SJSA1 (cell line): Measurements from ENCODE around the gene IL1RAP. TPM values are rescaled to one million over a fixed set of nuclear protein-coding genes. Genes with fewer than 3 reads are reported as not detected.
A peak's percentile ranks its signal among the peaks of the same experiment; 100 is the strongest.

ENCODE experiments used
- DNase-seq, 2 experiments: peaks; one replicate each; pipeline ENCODE4 v3.0.0-alpha.2; 2015 to 2020; ENCODE audit warnings: low spot score in 2 of 2, low read depth in 1 of 2
- H3K27ac ChIP-seq: fragments of 250-450 bp; sonication (Bioruptor Pico); 2 replicates; pipeline ENCODE4 v1.5.1; 2020; ENCODE audit warnings: mild to moderate bottlenecking, moderate library complexity
- H3K27me3 ChIP-seq: fragments of 250-450 bp; sonication (Bioruptor Pico); replicated peaks from 2 replicates; pipeline ENCODE4 v1.5.1; 2020; ENCODE audit warnings: mild to moderate bottlenecking, moderate library complexity
- H3K36me3 ChIP-seq: fragments of 250-450 bp; sonication (Bioruptor Pico); 2 replicates; pipeline ENCODE4 v1.5.1; 2020; ENCODE audit warnings: mild to moderate bottlenecking
- H3K4me1 ChIP-seq: fragments of 250-450 bp; sonication (Bioruptor Pico); replicated peaks from 2 replicates; pipeline ENCODE4 v1.6.1; 2021; ENCODE audit warnings: mild to moderate bottlenecking
- H3K4me3 ChIP-seq: fragments of 250-450 bp; sonication (Bioruptor Pico); 2 replicates; pipeline ENCODE4 v1.5.1; 2020; ENCODE audit warnings: mild to moderate bottlenecking
- H3K9me3 ChIP-seq: fragments of 250-450 bp; sonication (Bioruptor Pico); replicated peaks from 2 replicates; pipeline ENCODE4 v1.5.1; 2020; ENCODE audit warnings: mild to moderate bottlenecking
- total RNA-seq: library from RNA; depleted of rRNA; stranded (reverse); fragments of >200 nt; shearing (Covaris generic); gene quantifications from 2 replicates; pipeline ENCODE4 v1.2.3, GENCODE V29; 2014; rRNA removed

The IL1RAP gene
- total RNA-seq, 1 experiment from 2014 or later, result 29.6 TPM

GRCh38 chr3:190696777-190697501, 183.1 kb downstream of the IL1RAP start:
- DNase-seq, result peak in 1 of 2 experiments; percentile 47
- no peaks in the 10 kb centered on the region for H3K27me3 ChIP-seq
- no peaks in the 10 kb centered on the region for H3K36me3 ChIP-seq

GRCh38 chr3:190697502-190697830, 183.6 kb downstream of the IL1RAP start:
- peak in 1 of 2 experiments; percentile 19 for DNase-seq
- no peaks in the 10 kb centered on the region for H3K27me3 ChIP-seq
- peaks cover 17% of the 10 kb centered on the region for H3K4me1 ChIP-seq
- H3K4me3 ChIP-seq, result no peak overlapping the region
- no peaks in the 10 kb centered on the region for H3K36me3 ChIP-seq
- H3K27ac ChIP-seq, result no peak overlapping the region
- 0 out of 2 replicates have a peak, but pooled peaks cover 3% of the 10 kb centered on the region for H3K9me3 ChIP-seq

More at GRCh38 chr3:190696777-190697501, 183.1 kb downstream of the IL1RAP start:
- Histone ChIP-seq H3K9me3 (0 out of 2 replicates have a peak, but pooled peaks cover 3% of the 10 kb centered on the region), H3K27ac (no peak overlapping the region), H3K4me1 (peaks cover 17% of the 10 kb centered on the region), H3K4me3 (no peak overlapping the region)

GRCh38 chr3:190697901-190698300, 184.0 kb downstream of the IL1RAP start:
- DNase-seq, result no peak
- H3K4me1 ChIP-seq, result peaks cover 17% of the 10 kb centered on the region
- H3K36me3 ChIP-seq, result no peaks in the 10 kb centered on the region
- no peak overlapping the region for H3K4me3 ChIP-seq
- H3K27me3 ChIP-seq, result no peaks in the 10 kb centered on the region
- H3K27ac ChIP-seq, result no peak overlapping the region
- 0 out of 2 replicates have a peak, but pooled peaks cover 3% of the 10 kb centered on the region for H3K9me3 ChIP-seq

GRCh38 chr3:190699776-190700175, 185.9 kb downstream of the IL1RAP start:
- H3K27me3 ChIP-seq, result no peaks in the 10 kb centered on the region
- H3K9me3 ChIP-seq, result 0 out of 2 replicates have a peak, but pooled peaks cover 3% of the 10 kb centered on the region
- H3K4me3 ChIP-seq, result no peak overlapping the region
- DNase-seq, result no peak
- no peak overlapping the region for H3K27ac ChIP-seq
- peaks cover 17% of the 10 kb centered on the region for H3K4me1 ChIP-seq
- H3K36me3 ChIP-seq, result no peaks in the 10 kb centered on the region

- H3K4me1 ChIP-seq, result peaks cover 17% of the 10 kb centered on the region
- H3K36me3 ChIP-seq, result no peaks in the 10 kb centered on the region
- no peak overlapping the region for H3K27ac ChIP-seq
- H3K27me3 ChIP-seq, result no peaks in the 10 kb centered on the region
- H3K4me3 ChIP-seq, result no peak overlapping the region
- 0 out of 2 replicates have a peak, but pooled peaks cover 3% of the 10 kb centered on the region for H3K9me3 ChIP-seq
- DNase-seq, result peak; percentile 49 to 53
These were observed 187.2 kb downstream of the IL1RAP start for GRCh38 chr3:190701096-190701532.

- Histone ChIP-seq H3K4me1 (peaks cover 24% of the 10 kb centered on the region), H3K9me3 (no peaks in the 10 kb centered on the region), H3K4me3 (no peak overlapping the region), H3K36me3 (no peaks in the 10 kb centered on the region), H3K27me3 (no peaks in the 10 kb centered on the region), H3K27ac (no peak overlapping the region)
- DNase-seq, result no peak
These were observed 192.7 kb downstream of the IL1RAP start for GRCh38 chr3:190706582-190706981.

Other genes with a start within 250 kb of the IL1RAP start
- gene CLDN1, start 191.6 kb upstream of the IL1RAP start, total RNA-seq, result 1.5 and 2.4 TPM in 2 replicates
- gene CLDN16, start 125.9 kb upstream of the IL1RAP start, total RNA-seq, result 0.08 TPM in 1 of 2 replicates, not detected in the other
- gene TMEM207, start 64.2 kb upstream of the IL1RAP start, total RNA-seq, result not detected in 2 replicates